Right atrium auricular region (tissue), 2 donors: ENCODE results near the gene ATOX1. TPM values are rescaled to one million over a fixed set of nuclear protein-coding genes. Genes with fewer than 3 reads are reported as not detected.
"Not testable (repeated sequence)": the region's sequence is repeated elsewhere in the genome, so short reads cannot be mapped to it uniquely, and the experiment has no call there.

Source experiments
- DNase-seq: peaks from one replicate; pipeline ENCODE4 v3.0.0-alpha.2; 2019; ENCODE audit warnings: low spot score
- H3K27ac ChIP-seq, 2 donors: fragments of 200-600 bp; sonication (generic); 1 replicate in 1 of 2; 2 replicates in 1 of 2; pipeline ENCODE4 v1.5.1; 2016 to 2019
- H3K27me3 ChIP-seq, 2 donors: fragments of 200-600 bp; sonication (generic); one replicate each; pipeline versions ENCODE4 v1.5.1 to v1.6.0; 2017 to 2019
- H3K36me3 ChIP-seq: fragments of 200-600 bp; sonication (generic); one replicate; pipeline ENCODE4 v1.5.1; 2016
- H3K4me1 ChIP-seq, 2 donors: fragments of 200-600 bp; sonication (generic); one replicate each; pipeline versions ENCODE4 v1.5.1 to v1.6.0; 2017 to 2019
- H3K4me3 ChIP-seq, 2 donors: fragments of 200-600 bp; sonication (generic); 1 replicate in 1 of 2; 2 replicates in 1 of 2; pipeline ENCODE4 v1.5.1; 2017 to 2019; ENCODE audit warnings: mild to moderate bottlenecking in 1 of 2, moderate library complexity in 1 of 2
- H3K9me3 ChIP-seq, 2 donors: fragments of 200-600 bp; sonication (generic); one replicate each; pipeline ENCODE4 v1.5.1; 2019
- total RNA-seq, 2 donors: library from RNA; depleted of rRNA; stranded (reverse); fragments of >200 nt; gene quantifications; one replicate each; pipeline ENCODE4 v1.1.0, GENCODE V29; 2016
- TF ChIP-seq, protein P1 (sequence below), 2 donors: fragments of 200-600 bp; sonication (generic); IDR thresholded peaks; one replicate each; pipeline ENCODE4 v1.5.1; 2019; ENCODE audit warnings: antibody characterized with exemption in 2 of 2

The ATOX1 gene
- total RNA-seq, 2 donors from 2014 or later = 64.6 to 84.5 TPM

DNA sequence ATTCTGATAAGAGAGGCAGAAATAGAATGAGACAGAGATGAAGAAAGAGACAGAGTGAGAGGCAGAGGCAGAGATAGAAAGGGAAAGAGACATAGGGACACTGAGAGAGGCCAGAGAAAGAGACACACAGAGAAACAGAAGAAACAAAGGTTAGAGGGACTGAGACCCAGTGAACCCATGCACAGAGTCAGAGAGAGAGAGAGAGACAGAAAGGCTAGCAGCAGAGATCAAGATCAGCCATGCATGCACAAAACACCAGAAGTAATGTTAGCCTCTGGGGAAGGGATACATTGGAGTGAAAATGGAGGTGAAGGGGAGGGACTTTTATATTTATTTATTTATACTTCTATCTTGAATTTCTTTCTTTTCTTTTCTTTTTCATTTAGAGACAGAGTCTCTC is 57.6 kb downstream of the ATOX1 start:
- peaks cover 0 to 44% of the 10 kb centered on the region in 2 donors for H3K4me1 ChIP-seq
- H3K36me3 ChIP-seq = no peaks in the 10 kb centered on the region
- no peaks in the 10 kb centered on the region for H3K9me3 ChIP-seq
- H3K27me3 ChIP-seq = no peaks in the 10 kb centered on the region
- TF ChIP-seq, protein P1, sequence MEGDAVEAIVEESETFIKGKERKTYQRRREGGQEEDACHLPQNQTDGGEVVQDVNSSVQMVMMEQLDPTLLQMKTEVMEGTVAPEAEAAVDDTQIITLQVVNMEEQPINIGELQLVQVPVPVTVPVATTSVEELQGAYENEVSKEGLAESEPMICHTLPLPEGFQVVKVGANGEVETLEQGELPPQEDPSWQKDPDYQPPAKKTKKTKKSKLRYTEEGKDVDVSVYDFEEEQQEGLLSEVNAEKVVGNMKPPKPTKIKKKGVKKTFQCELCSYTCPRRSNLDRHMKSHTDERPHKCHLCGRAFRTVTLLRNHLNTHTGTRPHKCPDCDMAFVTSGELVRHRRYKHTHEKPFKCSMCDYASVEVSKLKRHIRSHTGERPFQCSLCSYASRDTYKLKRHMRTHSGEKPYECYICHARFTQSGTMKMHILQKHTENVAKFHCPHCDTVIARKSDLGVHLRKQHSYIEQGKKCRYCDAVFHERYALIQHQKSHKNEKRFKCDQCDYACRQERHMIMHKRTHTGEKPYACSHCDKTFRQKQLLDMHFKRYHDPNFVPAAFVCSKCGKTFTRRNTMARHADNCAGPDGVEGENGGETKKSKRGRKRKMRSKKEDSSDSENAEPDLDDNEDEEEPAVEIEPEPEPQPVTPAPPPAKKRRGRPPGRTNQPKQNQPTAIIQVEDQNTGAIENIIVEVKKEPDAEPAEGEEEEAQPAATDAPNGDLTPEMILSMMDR (IDR thresholded peaks at IDR 0.05) = no peak
- H3K4me3 ChIP-seq = no peak overlapping the region
- H3K27ac ChIP-seq = no peak overlapping the region
- DNase-seq = no peak

DNA sequence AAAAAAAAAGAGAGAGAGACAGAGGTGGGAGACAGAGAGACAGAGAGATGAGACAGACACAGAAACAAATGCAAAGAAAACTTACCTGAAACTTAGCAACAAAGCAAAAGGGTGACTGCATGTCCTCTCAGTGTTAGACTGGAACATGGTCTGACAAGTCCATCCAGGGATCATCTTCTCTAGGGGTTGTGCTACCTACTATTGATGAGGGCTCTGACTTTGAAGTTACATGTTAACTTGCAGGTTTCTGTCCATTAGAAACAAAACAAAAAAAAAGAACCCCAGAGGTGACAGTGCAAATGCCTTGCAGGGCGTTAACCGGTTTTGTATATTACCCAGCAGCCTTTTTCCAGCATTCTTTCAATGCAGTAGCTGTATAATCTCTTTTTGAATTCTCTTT is 58.1 kb downstream of the ATOX1 start:
- TF ChIP-seq, protein P1 (IDR thresholded peaks at IDR 0.05) = no peak
- peaks cover 0 to 49% of the 10 kb centered on the region in 2 donors for H3K4me1 ChIP-seq
- no peaks in the 10 kb centered on the region for H3K36me3 ChIP-seq
- no peaks in the 10 kb centered on the region for H3K9me3 ChIP-seq
- H3K27ac ChIP-seq = peak overlapping the region in 1 of 2 donors; percentile 88
- no peaks in the 10 kb centered on the region for H3K27me3 ChIP-seq
- no peak for DNase-seq
- H3K4me3 ChIP-seq = no peak overlapping the region

- no peaks in the 10 kb centered on the region for H3K9me3 ChIP-seq
- H3K36me3 ChIP-seq = no peaks in the 10 kb centered on the region
- H3K27ac ChIP-seq = peak overlapping the region; percentile 68 to 88
- H3K4me3 ChIP-seq = no peak overlapping the region
- TF ChIP-seq, protein P1 (IDR thresholded peaks at IDR 0.05) = no peak
- peaks cover 0 to 50% of the 10 kb centered on the region in 2 donors for H3K4me1 ChIP-seq
- DNase-seq = peak; percentile 88
- H3K27me3 ChIP-seq = no peaks in the 10 kb centered on the region
Measured at GRCh38 chr5:151699071-151699901, 59.1 kb downstream of the ATOX1 start.

- H3K9me3 ChIP-seq, H3K27me3 ChIP-seq, H3K36me3 ChIP-seq, DNase-seq, H3K4me3 ChIP-seq: not testable (repeated sequence)
- Histone ChIP-seq H3K4me1 (peaks cover 0 to 50% of the 10 kb centered on the region in 2 donors), H3K27ac (peak overlapping the region; percentile 68 to 88)
Measured at GRCh38 chr5:151698081-151698480, 60.4 kb downstream of the ATOX1 start.

DNA sequence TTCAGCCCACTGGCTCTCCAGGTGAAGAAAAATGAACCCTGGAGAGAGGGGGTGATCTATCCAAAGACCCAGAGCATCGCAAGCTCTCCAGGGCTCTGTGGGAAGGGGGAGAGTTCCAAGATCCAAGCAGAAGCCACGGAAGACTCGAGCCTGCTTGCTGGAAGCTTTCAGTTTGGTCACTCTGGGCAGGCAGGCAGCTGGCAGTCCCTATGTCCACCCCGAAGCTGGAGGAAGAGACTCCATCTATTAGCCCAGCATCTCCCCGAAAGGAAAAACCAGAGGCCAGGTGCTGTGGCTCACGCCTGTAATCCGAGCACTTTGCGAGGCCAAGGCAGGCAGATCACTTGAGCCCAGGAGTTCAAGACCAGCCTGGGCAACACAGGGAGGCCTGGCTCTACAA is 61.0 kb downstream of the ATOX1 start:
- H3K27me3 ChIP-seq = no peaks in the 10 kb centered on the region
- peak overlapping the region; percentile 62 to 88 for H3K27ac ChIP-seq
- H3K36me3 ChIP-seq = no peaks in the 10 kb centered on the region
- peaks cover 0 to 44% of the 10 kb centered on the region in 2 donors for H3K4me1 ChIP-seq
- no peak overlapping the region for H3K4me3 ChIP-seq
- no peaks in the 10 kb centered on the region for H3K9me3 ChIP-seq
- no peak for DNase-seq
- TF ChIP-seq, protein P1 (IDR thresholded peaks at IDR 0.05) = no peak

GRCh38 chr5:151696470-151697061 is 61.9 kb downstream of the ATOX1 start:
- DNase-seq = peak; percentile 90
- Histone ChIP-seq H3K4me3 (peak overlapping the region in 1 of 2 donors; percentile 6), H3K27me3 (no peaks in the 10 kb centered on the region), H3K36me3 (no peaks in the 10 kb centered on the region), H3K4me1 (peaks cover 0 to 38% of the 10 kb centered on the region in 2 donors), H3K27ac (peak overlapping the region; percentile 62 to 88), H3K9me3 (no peaks in the 10 kb centered on the region)
- TF ChIP-seq, protein P1 (IDR thresholded peaks at IDR 0.05) = no peak
